DMS 273 (cell line): ENCODE results near the gene PEX7.
"Not testable (repeated sequence)": the region's sequence is repeated elsewhere in the genome, so short reads cannot be mapped to it uniquely, and the experiment has no call there.

Source experiments
- DNase-seq: peaks from one replicate; lab custom pipeline; 2025; ENCODE audit not compliant: unreplicated experiment; lab: John Stamatoyannopoulos, UW

The PEX7 gene

DNA sequence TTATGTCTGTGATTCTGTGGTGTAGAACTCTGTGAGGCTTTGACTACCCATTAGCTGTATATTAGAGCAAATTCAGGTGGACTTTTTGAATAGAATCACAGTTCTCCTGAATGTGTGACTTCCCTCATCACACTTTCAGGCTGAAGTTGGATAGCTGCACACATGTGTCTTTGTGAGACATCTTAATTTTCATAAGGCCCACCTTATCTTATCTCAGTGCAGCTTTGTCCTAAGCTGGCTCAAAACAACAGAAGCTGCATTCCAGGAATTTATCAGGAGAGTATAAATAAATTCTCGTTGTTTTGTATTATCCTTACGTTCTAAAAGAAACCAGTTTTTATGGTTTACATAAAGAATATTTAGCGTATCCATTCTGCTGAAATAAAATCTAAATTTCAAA, 73.5 kb downstream of the PEX7 start:
- no peak for DNase-seq

DNA sequence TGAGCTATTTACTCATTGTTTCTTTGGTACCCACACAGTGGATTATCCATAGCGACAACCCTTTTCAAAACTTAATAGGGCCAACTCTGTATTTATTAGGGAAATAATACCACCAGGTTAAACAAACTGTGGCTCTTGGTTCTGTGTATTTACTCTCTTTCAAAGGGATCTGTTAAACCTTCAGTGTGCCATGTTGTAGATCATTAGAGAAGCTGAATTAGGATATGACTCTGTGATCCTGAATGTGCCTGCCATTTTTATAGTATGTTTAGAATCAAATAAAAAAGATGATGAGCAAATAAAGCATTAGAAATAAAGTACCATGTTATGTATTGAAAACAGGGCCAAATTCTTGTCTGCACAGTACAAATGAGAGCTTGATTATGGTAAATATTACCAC, 74.7 kb downstream of the PEX7 start:
- no peak for DNase-seq

DNA sequence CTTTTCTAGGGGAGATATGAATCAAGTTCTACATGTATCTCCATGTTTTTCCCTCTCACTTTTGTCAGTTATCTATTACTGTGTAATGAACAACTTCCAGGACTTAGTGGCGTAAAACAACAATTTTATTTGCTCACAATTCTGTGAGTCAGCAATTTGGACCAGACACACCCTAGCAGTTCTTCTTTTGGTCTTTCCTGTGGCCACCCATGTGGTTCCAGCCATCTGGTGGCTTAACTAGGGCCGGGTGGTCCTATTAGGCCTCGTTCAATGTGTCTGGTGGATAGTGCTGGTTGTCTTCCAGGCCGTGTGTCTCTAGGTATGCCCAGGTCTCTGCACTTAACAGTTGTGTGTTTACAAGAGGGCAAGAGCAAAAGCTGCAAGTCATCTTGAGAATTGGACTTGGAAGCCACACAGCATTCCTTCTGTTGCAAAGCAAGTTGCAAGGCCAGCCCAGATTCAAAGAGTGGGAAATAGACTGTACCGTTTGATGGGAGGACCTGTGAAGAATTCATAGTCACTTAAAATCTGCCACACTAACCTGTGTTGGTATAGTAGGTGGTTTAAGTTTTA, 78.9 kb downstream of the PEX7 start:
- no peak for DNase-seq

GRCh38 chr6:136904477-136904876, 82.1 kb downstream of the PEX7 start:
- not testable (repeated sequence) for DNase-seq

GRCh38 chr6:136914947-136915346, 92.6 kb downstream of the PEX7 start:
- DNase-seq = no peak

- DNase-seq = no peak
These were observed 96.3 kb downstream of the PEX7 start for GRCh38 chr6:136918706-136919105.

GRCh38 chr6:136920216-136920615, 97.8 kb downstream of the PEX7 start:
- DNase-seq = no peak

DNA sequence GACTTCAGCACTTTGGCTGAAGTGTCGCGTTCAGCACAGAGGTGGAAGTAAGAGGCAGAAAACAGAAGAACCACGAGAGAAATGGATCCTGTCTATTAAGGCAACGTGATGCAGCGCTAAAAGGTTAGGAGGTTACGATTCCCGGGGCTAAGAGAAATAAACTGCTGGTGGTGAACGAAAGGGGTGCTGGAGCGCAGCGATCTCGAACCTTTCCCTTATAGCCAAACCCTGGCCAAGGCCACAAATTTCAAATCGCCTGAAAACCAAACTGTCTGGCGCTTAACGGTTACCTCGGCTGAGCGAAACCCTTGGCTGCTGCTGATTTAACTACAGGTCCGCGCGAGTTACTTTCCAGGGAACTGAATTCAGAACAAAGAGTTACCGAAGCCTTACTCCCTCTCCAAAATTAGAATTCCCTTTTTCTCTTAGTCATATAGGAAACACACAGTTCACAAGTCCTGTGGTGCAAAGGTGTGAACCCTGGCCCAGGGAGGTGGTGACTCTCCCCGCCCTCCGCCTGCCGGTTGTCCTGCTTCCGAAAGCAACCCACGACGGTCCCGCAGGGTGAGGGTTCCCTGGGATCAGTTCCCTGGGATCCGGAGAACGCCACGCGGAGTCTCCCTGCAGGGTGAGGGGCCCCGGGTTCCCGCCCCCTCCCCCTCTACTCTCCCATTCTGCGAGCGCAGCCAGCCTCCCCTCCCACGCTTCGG, 98.4 kb downstream of the PEX7 start:
- DNase-seq = peak; percentile 63

DNA sequence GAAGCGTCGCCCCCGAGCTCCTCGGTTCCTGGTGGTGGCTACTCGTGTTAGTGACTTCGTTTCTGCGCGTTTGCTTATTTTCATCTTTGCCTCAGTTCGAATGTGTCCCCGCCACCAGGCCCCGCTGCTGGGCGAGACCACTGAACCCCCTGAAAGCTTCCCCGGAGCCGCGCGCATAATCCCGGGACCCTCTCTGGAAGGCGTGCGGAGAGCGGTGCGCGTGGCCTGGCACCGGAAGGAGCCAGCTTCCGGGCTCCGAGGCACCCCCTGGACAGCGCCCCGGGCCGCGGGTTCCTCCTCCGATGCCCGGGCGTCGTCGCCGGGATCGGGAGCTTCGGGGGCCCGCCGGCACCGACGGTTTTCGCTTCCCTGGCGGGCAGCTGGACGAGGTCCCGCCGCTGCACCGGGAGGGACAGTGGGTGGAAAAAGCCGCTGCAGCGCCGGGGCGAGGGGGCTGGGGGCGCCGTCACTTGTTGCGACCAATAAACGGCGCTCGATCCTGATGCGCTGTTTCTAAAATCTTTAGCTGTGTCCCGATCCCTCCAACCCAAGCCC, 99.1 kb downstream of the PEX7 start:
- peak; percentile 80 for DNase-seq

GRCh38 chr6:136921936-136922684, 99.7 kb downstream of the PEX7 start, which contains the start of gene SLC35D3:
Gene SLC35D3, plus strand, starts transcription at chr6:136922301. Its CDS starts 128 bp downstream, at chr6:136922429.
- peak; percentile 75 for DNase-seq

DNA sequence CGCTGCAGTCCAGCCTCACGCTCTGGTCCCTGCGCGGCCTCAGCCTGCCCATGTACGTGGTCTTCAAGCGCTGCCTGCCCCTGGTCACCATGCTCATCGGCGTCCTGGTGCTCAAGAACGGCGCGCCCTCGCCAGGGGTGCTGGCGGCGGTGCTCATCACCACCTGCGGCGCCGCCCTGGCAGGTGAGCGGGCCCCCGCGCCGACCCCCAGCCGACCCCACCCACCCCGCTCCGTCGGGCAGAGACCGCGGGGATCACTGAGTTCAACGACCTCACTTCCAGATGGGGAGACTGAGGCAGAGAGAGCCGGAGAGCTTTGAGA, 100.3 kb downstream of the PEX7 start:
- peak; percentile 62 for DNase-seq

DNA sequence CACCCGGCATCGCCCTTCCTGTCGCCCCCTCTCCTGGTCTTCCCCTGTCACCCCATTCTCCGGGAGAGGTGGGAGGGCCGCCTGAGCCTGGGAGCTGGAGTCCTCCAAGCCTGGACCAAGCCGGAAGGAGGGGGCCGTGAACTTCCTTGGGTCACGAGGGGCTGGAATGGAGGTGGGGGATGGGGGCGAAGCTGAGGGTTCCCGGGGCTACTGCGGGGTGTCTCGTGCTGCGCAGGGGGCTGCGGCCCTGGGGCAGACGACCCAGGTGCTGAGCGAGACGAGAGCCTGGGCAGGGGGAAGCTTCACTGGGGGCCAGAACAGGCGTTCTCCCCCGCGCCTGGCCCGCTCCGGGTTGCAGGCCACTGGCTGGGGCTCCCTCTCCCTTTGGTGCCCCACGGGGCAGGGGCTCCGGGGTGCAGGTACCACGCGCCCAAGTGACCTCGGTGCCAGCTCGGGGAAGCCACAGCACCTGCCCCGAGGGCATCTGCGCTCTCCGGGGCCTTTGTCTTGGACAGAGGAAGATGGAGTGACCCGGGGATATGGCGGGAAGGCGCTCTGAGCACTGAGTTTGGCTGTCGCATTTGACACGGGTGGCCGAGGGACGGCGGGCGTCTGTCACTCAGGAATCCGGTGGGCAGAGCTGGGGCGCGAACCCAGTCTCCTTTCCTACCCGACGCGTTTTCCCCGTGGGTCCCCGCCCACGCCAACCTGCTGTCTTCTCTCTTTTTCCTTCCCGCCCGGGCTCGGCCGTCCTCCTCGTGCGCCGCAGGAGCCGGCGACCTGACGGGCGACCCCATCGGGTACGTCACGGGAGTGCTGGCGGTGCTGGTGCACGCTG, 100.9 kb downstream of the PEX7 start:
- DNase-seq = no peak

- no peak for DNase-seq
These were observed 101.7 kb downstream of the PEX7 start for GRCh38 chr6:136923954-136924673.

DNA sequence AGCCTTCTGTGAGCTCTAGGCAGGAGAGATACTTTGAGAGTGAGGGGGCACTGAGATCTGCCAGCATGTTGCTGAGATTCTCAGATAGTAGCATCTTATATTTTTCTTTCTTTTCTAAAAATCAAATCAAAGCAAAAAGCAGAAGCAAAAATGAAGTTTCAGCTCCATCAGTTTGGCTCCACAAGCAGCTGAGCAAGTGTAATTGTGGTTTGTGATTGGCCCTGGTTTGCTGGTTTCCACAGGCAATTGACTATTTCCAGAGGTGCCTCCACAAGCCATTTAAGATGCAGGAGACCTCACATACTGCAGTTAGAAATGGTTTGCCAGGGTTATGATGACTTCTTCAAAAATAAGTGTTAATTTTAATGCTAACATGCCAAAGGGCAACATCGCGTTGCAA, 104.0 kb downstream of the PEX7 start:
- no peak for DNase-seq

DNA sequence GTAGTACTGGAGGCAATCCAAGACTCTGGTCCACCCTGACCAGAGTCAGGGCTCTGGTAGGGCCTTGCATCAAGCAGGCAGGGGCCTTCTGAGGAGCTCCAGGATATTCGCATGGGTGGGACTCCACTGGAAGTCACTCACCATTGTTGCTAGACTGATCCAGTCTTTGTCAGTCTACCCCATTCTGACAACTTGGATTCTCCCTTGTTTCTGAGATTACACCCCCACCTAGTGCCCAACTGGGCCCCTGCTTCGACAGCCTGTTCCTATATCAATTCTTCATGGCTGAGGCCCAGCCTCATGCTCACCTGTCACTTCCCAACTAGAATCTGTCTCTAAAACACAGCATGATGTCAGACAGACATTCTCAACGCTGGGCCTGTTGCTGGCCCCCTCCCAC, 104.9 kb downstream of the PEX7 start:
- peak; percentile 63 for DNase-seq

GRCh38 chr6:136930528-136930927, 108.1 kb downstream of the PEX7 start:
- DNase-seq = no peak

DNA sequence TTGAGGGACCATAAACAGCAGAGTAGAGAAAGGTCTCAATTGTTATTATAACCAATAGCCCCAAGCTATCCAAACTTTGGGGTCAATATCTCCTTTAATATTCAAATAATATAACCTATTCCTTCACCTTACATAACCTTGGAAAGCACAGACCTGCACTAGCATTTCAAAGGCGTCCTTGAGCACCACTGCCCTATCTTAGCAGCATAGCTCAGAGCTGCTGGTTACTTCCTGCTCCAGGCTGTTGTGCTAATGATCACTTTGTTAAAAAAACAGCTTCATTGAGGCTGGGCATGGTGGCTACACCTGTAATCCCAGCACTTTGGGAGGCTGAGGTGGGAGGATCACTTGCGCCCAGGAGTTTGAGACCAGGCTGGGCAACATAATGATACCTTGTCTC, 110.2 kb downstream of the PEX7 start:
- no peak for DNase-seq

DNA sequence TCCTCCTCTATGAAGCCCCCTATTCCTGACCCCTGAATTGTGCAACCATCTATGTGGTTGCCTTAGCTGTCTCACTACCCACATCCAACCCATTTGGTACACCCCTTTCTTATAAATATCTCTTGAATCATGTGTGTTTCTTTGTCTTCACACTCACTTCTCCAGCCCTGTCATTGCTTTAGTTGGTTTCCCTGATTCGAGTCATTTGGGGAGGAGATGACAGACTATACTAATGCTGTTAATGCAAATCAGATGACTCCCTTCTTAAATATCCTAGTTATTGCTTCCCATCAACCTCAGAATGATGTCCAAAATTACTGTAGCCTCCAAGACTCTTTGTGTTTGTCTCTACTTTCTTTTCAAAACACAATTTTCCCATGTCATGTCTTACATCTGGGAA, 122.7 kb downstream of the PEX7 start:
- no peak for DNase-seq

- no peak for DNase-seq
These were observed 123.3 kb downstream of the PEX7 start for GRCh38 chr6:136945711-136946121.

DNA sequence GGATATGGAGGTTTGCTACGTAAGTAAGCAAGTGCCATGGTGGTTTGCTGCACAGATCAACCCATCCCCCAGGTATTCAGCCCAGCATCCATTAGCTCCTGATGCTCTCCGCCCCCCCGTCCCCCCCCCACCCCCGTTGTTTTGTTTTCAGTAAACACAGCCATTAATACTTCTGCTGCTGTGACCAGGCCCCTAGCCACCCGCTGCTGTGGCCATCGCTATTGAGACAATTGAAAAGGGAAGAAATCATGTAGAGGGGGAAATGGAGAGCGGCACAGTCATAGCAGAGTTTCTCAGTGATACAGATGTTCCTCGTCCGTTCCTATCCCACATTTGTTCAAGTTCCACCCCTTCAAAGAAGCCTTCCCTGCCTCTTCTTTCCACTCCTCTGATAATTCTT, 124.6 kb downstream of the PEX7 start:
- no peak for DNase-seq
